Measurements from ENCODE around the gene BTN1A1.
"Not testable (repeated sequence)": the region's sequence is repeated elsewhere in the genome, so short reads cannot be mapped to it uniquely, and the experiment has no call there.

The BTN1A1 gene

GRCh38 chr6:26514984-26515383, 14.9 kb downstream of the BTN1A1 start:
- no peak for DNase-seq

GRCh38 chr6:26516481-26517427, 16.7 kb downstream of the BTN1A1 start:
- no peak for DNase-seq

GRCh38 chr6:26519359-26519758, 19.3 kb downstream of the BTN1A1 start:
- no peak for DNase-seq

- peak; percentile 90 for DNase-seq
Observed at GRCh38 chr6:26520237-26520849, 20.2 kb downstream of the BTN1A1 start.

GRCh38 chr6:26520850-26521599, 20.9 kb downstream of the BTN1A1 start:
- DNase-seq, result peak; percentile 98

GRCh38 chr6:26521600-26522391, 21.7 kb downstream of the BTN1A1 start:
- DNase-seq, result peak; percentile 93

GRCh38 chr6:26522486-26523228, 22.6 kb downstream of the BTN1A1 start:
- DNase-seq, result peak; percentile 84

GRCh38 chr6:26524314-26524713, 24.2 kb downstream of the BTN1A1 start:
- DNase-seq, result not testable (repeated sequence)

- no peak for DNase-seq
Observed at GRCh38 chr6:26524722-26525370, 24.7 kb downstream of the BTN1A1 start.

- DNase-seq, result no peak
Observed at GRCh38 chr6:26525838-26526237, 25.7 kb downstream of the BTN1A1 start.

GRCh38 chr6:26526928-26527327, 26.8 kb downstream of the BTN1A1 start:
- DNase-seq, result no peak

- no peak for DNase-seq
Observed at GRCh38 chr6:26530203-26530602, 30.1 kb downstream of the BTN1A1 start.

- no peak for DNase-seq
Observed at GRCh38 chr6:26531897-26532296, 31.8 kb downstream of the BTN1A1 start.

GRCh38 chr6:26532699-26533531, 32.8 kb downstream of the BTN1A1 start:
- DNase-seq, result peak; percentile 99

GRCh38 chr6:26533532-26533931, 33.4 kb downstream of the BTN1A1 start:
- no peak for DNase-seq

GRCh38 chr6:26534681-26535465, 34.8 kb downstream of the BTN1A1 start:
- no peak for DNase-seq

- DNase-seq, result peak; percentile 83
Observed at GRCh38 chr6:26536571-26537159, 36.6 kb downstream of the BTN1A1 start.

- DNase-seq, result peak; percentile 99
Observed at GRCh38 chr6:26537160-26537845, 37.2 kb downstream of the BTN1A1 start.
